ENCODE data around the gene CDK14.

- no peak for TF ChIP-seq CTCF (IDR thresholded peaks at IDR 0.05)
- no peak for TF ChIP-seq EP300 (IDR thresholded peaks at IDR 0.05)
- TF ChIP-seq POLR2AphosphoS5 (IDR thresholded peaks at IDR 0.05) = no peak
Observed at GRCh38 chr7:90761584-90761983, 165.5 kb downstream of the CDK14 start.

All from upper lobe of left lung (tissue), 4 donors.